Left hindlimb (tissue), 1 donor: ENCODE data around the gene MRPL55.

Source experiments
- DNase-seq: peaks from one replicate; pipeline ENCODE4 v3.0.0-alpha.2; 2018

Gene MRPL55

GRCh38 chr1:228100822-228101613 lies 8.1 kb downstream of the MRPL55 start:
- no peak for DNase-seq

DNA sequence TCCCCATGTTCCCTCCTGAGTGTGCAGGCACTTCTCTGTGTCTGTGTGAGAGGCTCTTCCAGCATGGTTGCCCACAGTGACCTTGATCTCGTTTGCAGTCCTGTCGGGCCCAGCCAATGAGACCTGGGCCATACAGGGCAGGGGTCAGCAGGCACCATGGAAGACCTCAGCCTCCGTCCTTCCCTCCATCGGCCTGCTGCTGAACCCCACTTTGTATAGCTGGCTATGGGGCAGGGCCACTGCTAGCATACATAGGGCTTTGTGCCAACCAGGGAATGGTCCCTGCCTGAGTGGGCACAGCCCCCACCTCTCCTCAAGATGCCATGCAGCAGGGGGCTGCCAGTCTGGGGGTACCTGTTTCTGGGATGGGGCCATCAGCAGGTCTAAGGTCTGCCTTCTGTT lies 9.8 kb downstream of the MRPL55 start:
- no peak for DNase-seq

GRCh38 chr1:228098323-228098931 lies 10.7 kb downstream of the MRPL55 start:
- no peak for DNase-seq

- DNase-seq, result no peak
These were observed 11.6 kb downstream of the MRPL55 start for GRCh38 chr1:228097333-228098081.

DNA sequence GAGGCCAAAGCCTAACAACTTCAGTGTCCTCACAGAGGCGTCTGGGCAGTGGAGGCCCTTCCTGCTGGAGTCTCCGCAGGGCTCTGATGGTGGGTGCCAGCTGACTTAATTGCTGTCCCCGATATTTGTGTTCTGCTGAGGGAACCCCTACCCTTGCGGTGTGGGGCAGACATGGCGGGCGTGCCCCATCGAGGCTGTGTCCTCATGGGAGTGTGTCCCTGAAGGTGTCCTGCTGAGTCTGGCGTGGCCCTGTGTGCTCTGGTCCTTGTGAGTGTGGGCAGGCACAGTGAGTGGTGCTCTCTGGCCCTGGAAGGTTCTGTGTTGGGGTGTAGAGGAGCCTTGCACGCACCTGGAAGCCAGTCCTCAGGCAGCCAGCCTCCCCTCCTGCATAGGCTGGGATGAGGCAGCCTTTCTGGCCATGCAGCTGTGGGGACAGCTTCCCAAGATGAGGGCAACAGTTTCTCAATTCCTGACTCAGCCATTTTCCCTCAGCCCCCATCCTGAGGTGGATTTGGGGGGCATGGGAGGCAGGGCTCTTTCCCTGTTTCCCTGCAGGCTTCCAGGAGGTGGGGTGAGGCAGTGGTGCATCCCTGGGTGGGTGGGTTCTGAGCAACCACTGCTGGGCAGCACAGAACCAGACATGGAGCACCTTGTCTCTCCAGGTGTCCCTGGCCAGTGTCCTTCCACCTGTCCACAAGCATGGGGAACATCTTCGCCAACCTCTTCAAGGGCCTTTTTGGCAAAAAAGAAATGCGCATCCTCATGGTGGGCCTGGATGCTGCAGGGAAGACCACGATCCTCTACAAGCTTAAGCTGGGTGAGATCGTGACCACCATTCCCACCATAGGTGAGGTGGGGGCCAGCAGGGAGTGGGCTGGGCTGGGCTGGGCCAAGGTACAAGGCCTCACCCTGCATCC lies 12.4 kb downstream of the MRPL55 start:
- no peak for DNase-seq

GRCh38 chr1:228095938-228096337 lies 13.2 kb downstream of the MRPL55 start:
- DNase-seq, result no peak

DNA sequence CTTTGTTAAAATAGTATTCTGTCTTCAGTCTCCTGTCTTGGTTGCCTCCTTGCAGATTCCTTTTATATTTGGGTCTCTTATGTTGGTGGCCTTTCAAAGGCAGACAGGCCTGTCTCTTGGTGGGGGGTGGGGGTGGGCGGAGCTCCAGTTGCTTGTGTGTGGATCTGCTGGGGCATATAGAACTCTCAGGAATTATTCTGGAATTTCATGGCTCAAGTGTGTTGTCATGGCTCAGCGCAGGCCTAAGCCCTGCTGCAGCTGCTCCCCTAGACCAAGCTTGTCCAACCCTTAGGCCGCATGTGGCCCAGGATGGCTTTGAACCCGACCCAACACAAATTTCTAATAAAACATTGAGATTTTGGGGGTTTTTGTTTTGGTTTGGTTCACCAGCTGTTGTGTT lies 13.9 kb downstream of the MRPL55 start:
- no peak for DNase-seq

DNA sequence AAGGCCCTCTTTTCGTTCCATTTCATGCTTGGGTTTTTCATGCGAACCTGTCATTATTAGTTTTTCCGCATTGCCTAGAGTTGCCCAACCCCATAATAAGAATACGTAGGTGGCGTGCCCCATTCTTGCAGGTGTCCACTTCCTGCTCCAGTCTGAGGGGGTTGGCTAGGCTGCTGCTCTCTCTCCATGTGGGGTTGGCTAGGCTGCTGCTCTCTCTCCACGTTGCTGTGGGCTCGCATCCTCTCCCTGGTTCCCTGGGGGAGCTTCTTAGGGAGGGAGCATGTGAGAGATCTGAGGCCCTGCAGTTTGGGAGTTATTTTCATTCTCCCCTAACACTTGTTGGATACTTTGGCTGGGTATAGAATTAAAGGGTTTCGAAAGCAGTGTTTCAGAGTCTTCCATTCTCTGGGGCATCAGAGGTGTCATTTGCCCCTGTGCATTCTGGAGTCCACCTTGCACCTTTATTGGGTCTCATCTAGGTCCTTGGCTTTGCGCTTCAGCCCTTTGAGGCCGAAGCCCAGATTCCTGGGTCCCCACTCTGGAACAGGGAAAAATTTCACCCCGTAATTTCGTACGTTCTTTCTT lies 14.6 kb downstream of the MRPL55 start:
- no peak for DNase-seq

DNA sequence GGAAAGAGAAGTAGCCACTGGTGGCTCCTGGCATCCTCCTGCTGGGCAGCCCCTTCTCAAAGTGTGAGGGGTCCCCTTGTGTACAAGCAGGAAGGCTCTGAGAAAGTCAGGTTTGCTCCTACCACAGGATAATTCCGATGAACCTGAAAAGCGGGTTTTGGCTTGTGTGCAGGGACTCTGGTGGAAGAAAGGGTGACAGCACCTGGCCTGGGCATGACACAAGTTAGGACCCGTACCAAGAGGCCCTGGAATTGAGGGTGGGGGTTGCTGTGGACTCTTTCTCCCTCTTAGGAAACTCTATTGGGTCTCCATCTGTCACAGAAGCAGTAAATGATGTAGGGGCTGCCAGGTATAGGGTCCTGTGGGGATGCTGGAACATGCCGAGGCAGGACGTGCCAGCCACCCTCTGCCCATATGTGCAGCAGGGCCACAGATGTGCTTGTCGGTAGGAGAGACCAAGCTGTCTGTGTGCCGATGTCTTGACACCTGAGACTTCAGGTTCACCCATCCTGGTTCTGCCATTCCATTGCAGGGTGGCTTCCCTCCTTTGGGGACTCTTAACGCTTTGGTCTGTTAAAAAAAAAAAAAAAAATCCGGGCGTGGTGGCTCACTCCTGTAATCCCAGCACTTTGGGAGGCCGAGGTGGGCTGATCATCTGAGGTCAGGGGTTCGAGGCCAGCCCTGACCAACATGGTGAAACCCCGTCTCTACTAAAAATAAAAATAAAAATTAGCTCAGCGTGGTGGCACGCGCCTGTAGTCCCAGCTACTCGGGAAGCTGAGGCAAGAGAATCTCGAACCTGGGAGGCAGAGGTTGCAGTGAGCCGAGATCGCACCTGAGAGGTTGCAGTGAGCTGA lies 15.8 kb downstream of the MRPL55 start:
- DNase-seq, result peak; percentile 12

DNA sequence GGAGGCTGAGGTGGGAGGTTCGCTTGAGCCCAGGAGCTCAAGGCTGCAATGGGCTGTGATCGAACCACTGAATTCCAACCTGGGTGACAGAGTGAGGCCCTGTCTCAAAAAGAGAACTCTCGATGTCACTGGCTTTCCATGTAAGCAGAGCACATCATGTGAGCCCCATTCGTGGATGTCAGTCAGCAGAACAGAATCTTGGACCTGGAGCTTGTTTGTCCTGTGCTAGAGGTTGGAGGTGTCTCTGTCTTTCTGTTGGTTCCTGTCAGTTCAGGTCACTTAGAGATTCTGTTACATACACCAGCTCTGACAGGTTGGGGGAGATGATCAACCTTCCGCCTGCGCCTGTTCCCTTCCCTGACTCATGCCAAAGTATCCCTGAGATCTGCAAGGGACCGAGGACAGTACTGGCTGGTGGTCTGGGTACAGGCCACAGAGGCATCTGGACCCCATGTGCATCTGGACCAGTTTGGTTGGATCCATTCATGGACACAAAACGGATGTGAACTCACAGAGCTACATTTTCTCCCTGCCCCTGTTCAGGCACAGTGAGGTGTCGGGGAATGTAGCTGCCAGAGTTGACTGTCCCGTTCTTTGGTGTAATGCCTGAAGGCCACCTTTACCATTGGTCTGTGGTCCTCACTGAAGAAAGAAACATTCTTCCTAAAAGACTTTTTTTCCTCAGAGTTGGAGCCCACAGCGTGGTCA lies 16.6 kb downstream of the MRPL55 start:
- DNase-seq, result peak; percentile 5

- peak; percentile 12 for DNase-seq
These were observed 18.0 kb downstream of the MRPL55 start for GRCh38 chr1:228091084-228091483.

GRCh38 chr1:228090613-228091081 lies 18.5 kb downstream of the MRPL55 start:
- DNase-seq, result peak; percentile 19

DNA sequence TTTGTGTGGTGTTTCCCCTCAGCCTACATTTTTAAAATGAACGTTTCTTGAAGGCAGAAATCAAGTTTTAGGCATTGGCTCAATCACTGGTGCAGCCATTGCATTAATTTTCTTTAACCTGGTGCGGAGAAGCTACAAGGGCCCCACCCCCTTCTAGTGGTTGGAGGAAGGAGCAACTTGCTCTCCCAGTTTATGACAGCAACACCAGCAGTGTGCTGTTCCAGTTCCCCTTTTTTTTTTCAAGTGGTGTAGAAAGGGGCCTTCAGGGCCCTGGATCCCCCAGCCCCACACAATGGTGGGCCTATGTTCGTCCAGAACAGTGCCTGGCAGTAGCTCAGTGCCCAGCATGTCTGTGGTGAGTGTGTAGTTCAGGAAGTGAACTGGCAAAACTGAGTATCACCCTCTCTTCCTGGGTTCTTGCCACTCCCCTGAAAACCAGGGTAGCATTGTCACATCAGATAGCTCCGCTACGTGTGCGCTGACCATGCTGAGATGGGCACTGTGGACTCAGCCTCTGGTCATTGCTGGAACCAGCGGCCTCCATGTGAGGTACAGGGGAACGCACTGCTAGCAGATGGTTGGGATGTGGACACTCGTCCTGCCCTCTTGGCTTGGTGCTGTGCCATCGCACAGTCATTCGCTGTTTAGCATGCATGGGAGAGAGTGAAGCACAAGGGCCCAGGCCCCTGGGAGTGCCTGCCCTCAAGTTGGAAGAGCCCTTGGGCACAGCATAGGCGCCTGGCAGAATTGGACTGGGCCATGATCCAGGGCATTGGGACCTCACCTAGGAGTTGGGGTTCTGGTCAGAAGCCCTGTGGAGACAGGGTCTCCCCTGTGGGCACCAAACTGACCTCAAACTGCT lies 19.3 kb downstream of the MRPL55 start:
- DNase-seq, result peak; percentile 2

DNA sequence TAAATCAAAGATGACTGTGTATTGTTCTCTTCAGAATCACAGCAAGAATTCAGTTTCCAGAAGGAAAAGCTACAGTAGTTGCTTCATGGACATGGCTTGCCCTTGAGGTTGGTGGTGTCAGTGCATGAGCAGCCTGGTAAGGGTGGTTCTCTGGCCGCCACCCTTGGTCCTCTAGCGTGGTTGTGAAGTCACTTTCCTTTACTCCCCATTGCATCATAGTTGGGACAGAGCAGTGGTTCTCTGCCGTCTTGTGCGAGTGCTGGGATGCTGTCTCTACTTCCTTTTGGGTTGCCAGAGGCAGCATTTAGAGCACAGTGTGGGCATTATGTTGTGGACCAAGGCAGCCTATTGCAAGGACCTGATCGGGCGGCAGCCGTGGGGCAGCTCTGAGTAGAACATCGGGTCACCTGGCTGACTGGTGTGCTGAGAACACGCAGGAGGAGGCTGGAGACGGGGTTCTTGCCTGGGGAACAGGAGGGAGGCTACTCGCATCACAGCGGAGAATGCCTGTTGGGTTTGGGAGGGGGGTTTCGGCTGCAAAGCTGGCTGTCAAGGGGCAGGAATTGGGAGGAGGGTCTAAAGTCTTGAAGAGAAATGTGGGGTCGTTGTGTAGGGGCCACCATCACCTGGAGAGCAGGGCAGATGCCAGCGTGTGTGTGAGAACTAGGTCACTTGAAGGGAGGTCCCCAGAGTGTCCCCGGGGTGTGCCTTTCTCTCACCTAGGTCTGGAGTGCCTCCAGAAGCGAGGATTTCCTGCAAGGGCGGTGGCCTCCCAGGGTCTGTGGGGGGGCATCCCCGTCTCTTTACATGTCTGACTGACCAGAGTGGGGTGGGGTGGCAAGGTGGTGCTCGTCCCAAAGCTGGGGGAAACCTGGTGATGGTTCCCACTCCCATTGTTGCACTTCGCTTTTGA lies 20.3 kb downstream of the MRPL55 start:
- no peak for DNase-seq

DNA sequence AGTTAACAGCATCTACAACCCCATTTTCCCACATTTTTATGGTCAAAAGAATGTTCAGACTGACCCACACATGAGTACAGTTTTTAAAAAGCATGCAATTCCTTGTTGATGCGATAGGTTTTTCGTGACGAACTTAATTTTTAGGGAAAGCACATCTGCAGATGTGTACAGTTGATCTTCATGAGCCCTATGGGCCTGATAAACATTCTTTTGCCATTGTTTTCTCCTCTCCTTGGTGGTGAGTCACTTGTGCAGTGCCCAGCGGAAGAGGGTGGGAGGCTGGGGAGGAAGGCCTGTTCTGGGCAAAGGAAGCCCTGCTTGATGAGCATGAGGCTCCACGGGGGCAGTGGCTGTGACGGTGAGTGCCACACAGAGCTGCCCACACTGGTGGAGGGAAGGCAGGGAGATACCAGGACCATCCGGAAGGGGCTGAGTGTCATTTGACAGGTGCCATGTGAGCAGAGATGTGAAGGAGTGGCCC lies 21.3 kb downstream of the MRPL55 start:
- DNase-seq, result no peak

GRCh38 chr1:228085287-228085951 lies 23.7 kb downstream of the MRPL55 start:
- no peak for DNase-seq

DNA sequence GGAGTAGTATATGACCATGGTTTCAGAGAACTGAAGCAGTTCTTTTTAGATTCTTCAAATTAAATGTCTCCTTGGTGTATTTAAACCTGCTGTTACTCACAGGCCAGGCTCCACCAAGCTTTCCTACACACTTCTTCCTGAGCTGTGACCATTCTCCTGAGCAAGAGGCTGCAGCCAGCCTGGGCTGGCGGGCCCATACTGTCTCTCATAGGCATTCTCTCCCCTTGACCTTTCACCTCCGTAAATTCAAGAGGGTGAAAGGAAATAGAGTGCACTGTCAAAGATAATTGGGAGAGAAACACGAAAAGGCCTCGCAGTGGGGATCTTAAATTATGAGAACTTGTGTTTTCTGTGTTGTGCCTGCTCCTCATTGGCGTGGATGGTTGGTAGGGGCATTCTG lies 24.3 kb downstream of the MRPL55 start:
- no peak for DNase-seq

GRCh38 chr1:228084325-228084724 lies 24.8 kb downstream of the MRPL55 start:
- no peak for DNase-seq
